Esophagus squamous epithelium (tissue), 5 donors: ENCODE measurements around the gene KATNAL1. TPM values are rescaled to one million over a fixed set of nuclear protein-coding genes. Genes with fewer than 3 reads are reported as not detected.

Source experiments
- DNase-seq: peaks from one replicate; lab custom pipeline; 2025; lab: John Stamatoyannopoulos, UW
- H3K27ac ChIP-seq, 4 donors: fragments of 200-600 bp; sonication (generic); one replicate each; pipeline ENCODE4 v1.5.1; 2016 to 2019; ENCODE audit warnings: mild to moderate bottlenecking in 1 of 4
- H3K27me3 ChIP-seq, 4 donors: fragments of 200-600 bp; sonication (generic); 1 replicate in 3 of 4; 2 replicates in 1 of 4; pipeline versions ENCODE4 v1.5.1 to v1.6.0; 2017 to 2021; ENCODE audit warnings: antibody characterized with exemption in 1 of 4
- H3K36me3 ChIP-seq, 3 donors: fragments of 200-600 bp; sonication (generic); one replicate each; pipeline ENCODE4 v1.5.1; 2016 to 2019
- H3K4me1 ChIP-seq, 3 donors: fragments of 200-600 bp; sonication (generic); one replicate each; pipeline ENCODE4 v1.5.1; 2017 to 2019
- H3K4me3 ChIP-seq, 4 donors: fragments of 200-600 bp; sonication (generic); 1 replicate in 3 of 4; 2 replicates in 1 of 4; pipeline ENCODE4 v1.5.1; 2016 to 2019; ENCODE audit warnings: mild to moderate bottlenecking in 2 of 4, moderate library complexity in 1 of 4
- H3K9me3 ChIP-seq, 3 donors: fragments of 200-600 bp; sonication (generic); one replicate each; pipeline ENCODE4 v1.5.1; 2016 to 2019
- POLR2A ChIP-seq, 4 donors: fragments of 450-650 bp; IDR thresholded peaks; one replicate each; pipeline ENCODE4 v1.6.1; 2017; ENCODE audit warnings: antibody characterized with exemption in 4 of 4, mild to moderate bottlenecking in 4 of 4, moderate library complexity in 3 of 4
- WGBS, 2 donors: methylation state at CpG; one replicate each; pipeline ENCODE4 v1.1.5; 2018; 5-methylcytosine and 5-hydroxymethylcytosine counted together
- intact Hi-C: fragments of 100-400 bp; cut with DNase I; formaldehyde crosslinking; loops from one replicate; pipeline ENCODE4 v1.15.0; 2022
- total RNA-seq, 4 donors: library from RNA; depleted of rRNA; stranded (reverse); fragments of >200 nt; gene quantifications; one replicate each; pipeline ENCODE4 v1.1.0, GENCODE V29; 2016
- TF ChIP-seq, protein P1 (sequence below), 6 experiments: fragments of 450-650 bp in 4 of 6; fragments of 200-600 bp in 2 of 6; sonication (generic) in 2 of 6; IDR thresholded peaks; one replicate each; pipeline ENCODE4 v1.5.1; 2016 to 2019; ENCODE audit warnings: antibody characterized with exemption in 6 of 6, mild to moderate bottlenecking in 4 of 6, moderate library complexity in 4 of 6
- donor health status: DM: yes; HTN: yes; CAD: no.

The KATNAL1 gene
- total RNA-seq, 4 donors from 2014 or later: 1.4 to 13.4 (median 6.2) TPM

DNA sequence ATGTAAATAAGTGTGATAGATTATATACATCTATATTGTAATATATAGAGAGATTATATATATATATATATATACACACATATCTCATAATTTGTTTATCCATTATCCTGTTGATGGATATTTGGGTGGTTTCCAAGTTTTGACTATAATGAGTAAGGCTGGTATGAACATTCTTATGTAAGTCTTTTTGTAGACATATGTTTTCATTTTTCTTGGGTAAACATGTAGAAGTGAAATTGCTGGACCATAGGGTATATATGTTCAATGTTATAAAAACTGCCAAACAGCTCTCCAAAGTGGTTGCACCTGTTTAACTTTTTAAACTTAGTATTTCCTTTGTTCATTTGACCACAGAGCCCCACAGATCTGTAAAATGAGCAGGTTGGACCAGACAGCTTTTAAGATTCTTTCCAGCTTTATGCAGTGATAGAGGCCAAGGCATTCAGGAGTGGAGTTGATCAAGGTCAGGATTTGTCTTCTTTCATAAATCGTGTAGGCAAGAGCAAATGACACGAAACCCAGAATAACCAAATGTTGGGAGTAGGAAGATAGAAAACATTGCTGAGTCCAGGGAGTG is 21.7 kb upstream of the KATNAL1 start:
- intact Hi-C loops: no loop called here
- WGBS, 2 donors: 58 to 85% methylated on average over 2 of the region's 2 CpGs
- Histone ChIP-seq H3K27ac (no peak overlapping the region), H3K9me3 (no peaks in the 10 kb centered on the region), H3K4me3 (no peak overlapping the region), H3K27me3 (no peaks in the 10 kb centered on the region), H3K36me3 (no peaks in the 10 kb centered on the region), H3K4me1 (peaks cover 0 to 9% (median 0%) of the 10 kb centered on the region in 3 donors)
- TF ChIP-seq, protein P1, sequence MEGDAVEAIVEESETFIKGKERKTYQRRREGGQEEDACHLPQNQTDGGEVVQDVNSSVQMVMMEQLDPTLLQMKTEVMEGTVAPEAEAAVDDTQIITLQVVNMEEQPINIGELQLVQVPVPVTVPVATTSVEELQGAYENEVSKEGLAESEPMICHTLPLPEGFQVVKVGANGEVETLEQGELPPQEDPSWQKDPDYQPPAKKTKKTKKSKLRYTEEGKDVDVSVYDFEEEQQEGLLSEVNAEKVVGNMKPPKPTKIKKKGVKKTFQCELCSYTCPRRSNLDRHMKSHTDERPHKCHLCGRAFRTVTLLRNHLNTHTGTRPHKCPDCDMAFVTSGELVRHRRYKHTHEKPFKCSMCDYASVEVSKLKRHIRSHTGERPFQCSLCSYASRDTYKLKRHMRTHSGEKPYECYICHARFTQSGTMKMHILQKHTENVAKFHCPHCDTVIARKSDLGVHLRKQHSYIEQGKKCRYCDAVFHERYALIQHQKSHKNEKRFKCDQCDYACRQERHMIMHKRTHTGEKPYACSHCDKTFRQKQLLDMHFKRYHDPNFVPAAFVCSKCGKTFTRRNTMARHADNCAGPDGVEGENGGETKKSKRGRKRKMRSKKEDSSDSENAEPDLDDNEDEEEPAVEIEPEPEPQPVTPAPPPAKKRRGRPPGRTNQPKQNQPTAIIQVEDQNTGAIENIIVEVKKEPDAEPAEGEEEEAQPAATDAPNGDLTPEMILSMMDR (IDR thresholded peaks at IDR 0.05): no peak
- TF ChIP-seq POLR2A (IDR thresholded peaks at IDR 0.05): no peak
- DNase-seq: no peak

DNA sequence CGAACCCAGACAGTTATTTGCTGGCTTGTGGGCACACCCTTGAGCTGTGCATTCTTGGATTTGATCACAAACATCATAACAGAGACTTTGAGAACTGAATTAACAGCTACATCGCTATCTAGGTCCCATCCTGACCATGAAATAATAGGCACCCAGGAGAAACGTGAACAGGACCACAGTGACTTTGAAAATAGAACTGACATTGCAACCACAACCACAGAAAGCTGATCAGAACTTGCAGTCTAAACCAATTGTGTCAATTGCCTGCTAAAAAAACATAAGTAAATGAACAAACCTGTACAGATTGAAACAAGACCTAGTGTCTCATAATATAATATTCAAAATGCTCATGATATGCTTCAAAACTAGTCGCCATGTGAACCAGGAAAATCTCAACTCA is 18.3 kb upstream of the KATNAL1 start:
- 70 to 80% methylated on average over 4 of the region's 4 CpGs for WGBS, 2 donors
- Histone ChIP-seq H3K36me3 (no peaks in the 10 kb centered on the region), H3K27ac (no peak overlapping the region), H3K27me3 (no peaks in the 10 kb centered on the region), H3K4me1 (no peaks in the 10 kb centered on the region), H3K9me3 (no peaks in the 10 kb centered on the region), H3K4me3 (no peak overlapping the region)
- TF ChIP-seq POLR2A (IDR thresholded peaks at IDR 0.05): no peak
- TF ChIP-seq, protein P1 (IDR thresholded peaks at IDR 0.05): no peak
- intact Hi-C loops: no loop called here
- DNase-seq: no peak

DNA sequence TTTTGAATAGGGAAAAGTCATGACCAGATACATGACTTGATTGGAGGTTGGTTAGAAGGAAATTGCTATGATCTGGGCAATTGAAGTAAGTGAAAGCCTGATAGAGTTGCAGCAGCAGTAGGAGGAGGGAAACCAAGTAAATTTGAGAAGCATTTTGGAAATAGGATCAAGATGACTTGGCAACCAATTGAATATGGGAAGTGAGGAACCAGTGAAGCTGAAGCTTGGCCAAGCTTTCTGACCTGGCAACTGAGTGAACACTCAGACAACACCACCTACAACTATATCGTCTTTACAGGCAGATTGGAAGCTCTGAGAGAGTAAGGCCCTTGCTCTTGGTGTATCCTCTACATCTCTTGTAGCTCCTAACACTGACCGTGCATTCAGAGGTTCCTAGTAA is 16.2 kb upstream of the KATNAL1 start:
- Histone ChIP-seq H3K4me1 (no peaks in the 10 kb centered on the region), H3K36me3 (no peaks in the 10 kb centered on the region), H3K9me3 (no peaks in the 10 kb centered on the region), H3K4me3 (no peak overlapping the region), H3K27ac (no peak overlapping the region), H3K27me3 (no peaks in the 10 kb centered on the region)
- no peak for DNase-seq
- WGBS, 2 donors: 90 to 93% methylated on average over 2 of the region's 2 CpGs
- TF ChIP-seq, protein P1 (IDR thresholded peaks at IDR 0.05): no peak
- TF ChIP-seq POLR2A (IDR thresholded peaks at IDR 0.05): no peak
- intact Hi-C loops: no loop called here

DNA sequence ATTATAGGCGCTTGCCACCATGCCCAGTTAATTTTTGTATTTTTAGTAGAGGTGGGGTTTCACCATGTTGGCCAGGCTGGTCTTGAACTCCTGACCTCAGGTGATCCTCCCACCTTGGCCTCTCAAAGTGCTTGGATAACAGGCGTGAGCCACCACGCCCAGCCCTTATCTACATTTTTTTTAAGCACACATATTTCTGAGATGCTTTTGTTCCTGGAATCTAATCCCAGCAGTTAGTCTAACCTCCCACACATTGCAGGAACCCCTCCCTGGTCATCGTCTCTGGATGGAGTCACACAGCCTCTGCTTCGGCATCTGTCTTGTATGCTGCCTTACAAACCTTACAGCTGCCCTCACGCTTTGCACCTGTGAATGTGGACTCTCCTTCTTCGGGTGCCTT is 15.1 kb upstream of the KATNAL1 start:
- TF ChIP-seq POLR2A (IDR thresholded peaks at IDR 0.05): no peak
- TF ChIP-seq, protein P1 (IDR thresholded peaks at IDR 0.05): no peak
- no peaks in the 10 kb centered on the region for H3K4me1 ChIP-seq
- no peak overlapping the region for H3K4me3 ChIP-seq
- H3K9me3 ChIP-seq: no peaks in the 10 kb centered on the region
- WGBS, 2 donors: 84 to 85% methylated on average over 7 of the region's 7 CpGs
- intact Hi-C loops: no loop called here
- DNase-seq: no peak
- no peak overlapping the region for H3K27ac ChIP-seq
- H3K27me3 ChIP-seq: no peaks in the 10 kb centered on the region
- no peaks in the 10 kb centered on the region for H3K36me3 ChIP-seq

DNA sequence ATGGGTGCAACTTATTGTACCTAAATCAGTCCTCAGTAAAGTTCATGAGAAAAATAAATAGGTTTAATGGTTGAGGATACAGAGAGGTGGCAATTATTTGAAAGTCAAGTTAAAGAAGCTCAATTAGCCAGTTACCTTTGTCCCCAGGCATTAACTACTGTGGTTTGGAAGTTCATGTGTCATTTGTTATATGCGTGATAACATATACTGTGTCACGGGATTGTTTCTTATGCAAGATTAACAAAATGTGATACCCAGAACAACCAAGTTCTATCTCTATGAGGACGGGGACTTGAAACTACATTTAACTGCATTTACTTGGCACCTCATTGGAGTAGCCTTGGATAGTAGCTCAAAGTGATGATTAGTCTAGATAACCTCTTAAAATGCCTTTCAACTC is 13.9 kb upstream of the KATNAL1 start:
- no peaks in the 10 kb centered on the region for H3K9me3 ChIP-seq
- intact Hi-C loops: no loop called here
- H3K27ac ChIP-seq: no peak overlapping the region
- H3K4me1 ChIP-seq: no peaks in the 10 kb centered on the region
- H3K4me3 ChIP-seq: no peak overlapping the region
- H3K27me3 ChIP-seq: no peaks in the 10 kb centered on the region
- no peak for TF ChIP-seq POLR2A (IDR thresholded peaks at IDR 0.05)
- TF ChIP-seq, protein P1 (IDR thresholded peaks at IDR 0.05): no peak
- no peaks in the 10 kb centered on the region for H3K36me3 ChIP-seq
- DNase-seq: no peak
- 90 to 96% methylated on average over 3 of the region's 3 CpGs for WGBS, 2 donors
